Measurements from ENCODE around the gene POLR1C.
A peak's percentile ranks its signal among the peaks of the same experiment; 100 is the strongest.
"Not testable (repeated sequence)": the region's sequence is repeated elsewhere in the genome, so short reads cannot be mapped to it uniquely, and the experiment has no call there.

POLR1C gene

GRCh38 chr6:43493833-43494232 lies 23.1 kb upstream of the POLR1C start:
- no peak for DNase-seq

GRCh38 chr6:43494321-43494720 lies 22.6 kb upstream of the POLR1C start:
- DNase-seq: no peak

- DNase-seq: no peak
Measured at GRCh38 chr6:43494766-43495165, 22.1 kb upstream of the POLR1C start.

GRCh38 chr6:43495409-43495941 lies 21.4 kb upstream of the POLR1C start:
- DNase-seq: peak; percentile 50

- peak; percentile 20 for DNase-seq
Measured at GRCh38 chr6:43496370-43497128, 20.3 kb upstream of the POLR1C start.

- no peak for DNase-seq
Measured at GRCh38 chr6:43497129-43497396, 19.8 kb upstream of the POLR1C start.

GRCh38 chr6:43497689-43498088 lies 19.2 kb upstream of the POLR1C start:
- no peak for DNase-seq

- not testable (repeated sequence) for DNase-seq
Measured at GRCh38 chr6:43498291-43498690, 18.6 kb upstream of the POLR1C start.

GRCh38 chr6:43499028-43499815 lies 17.7 kb upstream of the POLR1C start:
- no peak for DNase-seq

- no peak for DNase-seq
Measured at GRCh38 chr6:43500921-43501320, 16.0 kb upstream of the POLR1C start.

- DNase-seq: no peak
Measured at GRCh38 chr6:43502666-43503065, 14.2 kb upstream of the POLR1C start.

- no peak for DNase-seq
Measured at GRCh38 chr6:43503443-43503842, 13.4 kb upstream of the POLR1C start.

GRCh38 chr6:43504756-43505593 lies 11.9 kb upstream of the POLR1C start:
- no peak for DNase-seq

GRCh38 chr6:43505718-43506117 lies 11.2 kb upstream of the POLR1C start:
- no peak for DNase-seq

- DNase-seq: no peak
Measured at GRCh38 chr6:43506171-43506570, 10.7 kb upstream of the POLR1C start.

GRCh38 chr6:43506667-43507471 lies 10.0 kb upstream of the POLR1C start:
- peak; percentile 87 for DNase-seq

- DNase-seq: no peak
Measured at GRCh38 chr6:43508481-43509141, 8.3 kb upstream of the POLR1C start.

GRCh38 chr6:43509142-43509983 lies 7.5 kb upstream of the POLR1C start:
- DNase-seq: no peak

- peak; percentile 80 for DNase-seq
Measured at GRCh38 chr6:43509984-43510826, 6.7 kb upstream of the POLR1C start, which contains the start of gene LRRC73. Gene LRRC73, minus strand, starts transcription at chr6:43510346. Its CDS starts 561 bp downstream, at chr6:43509785.

GRCh38 chr6:43510827-43511163 lies 6.1 kb upstream of the POLR1C start:
- no peak for DNase-seq
